RCC 7860 (cell line): Measurements from ENCODE around the gene TMEM208.

ENCODE experiments used
- DNase-seq: peaks from one replicate; pipeline ENCODE4 v3.0.0-alpha.2; 2015; ENCODE audit warnings: low spot score
- FAIRE-seq: peaks from 2 replicates; lab custom pipeline; 2012; peaks lifted over from hg19 to GRCh38; lab: Jason Lieb, UNC

The TMEM208 gene

GRCh38 chr16:67207249-67208091, 19.5 kb upstream of the TMEM208 start:
- no peak for FAIRE-seq
- DNase-seq = peak; percentile 68

GRCh38 chr16:67208154-67208896, 18.6 kb upstream of the TMEM208 start:
- no peak for FAIRE-seq
- DNase-seq = no peak

GRCh38 chr16:67209565-67209964, 17.4 kb upstream of the TMEM208 start:
- DNase-seq = no peak
- no peak for FAIRE-seq

GRCh38 chr16:67210069-67210937, 16.6 kb upstream of the TMEM208 start:
- DNase-seq = no peak
- no peak for FAIRE-seq

- FAIRE-seq (no peak), DNase-seq (no peak)
Observed at GRCh38 chr16:67211674-67212073, 15.3 kb upstream of the TMEM208 start.

- no peak for FAIRE-seq
- DNase-seq = peak; percentile 35
Observed at GRCh38 chr16:67212766-67213165, 14.2 kb upstream of the TMEM208 start.

- FAIRE-seq (no peak), DNase-seq (no peak)
Observed at GRCh38 chr16:67213197-67214019, 13.5 kb upstream of the TMEM208 start.

- DNase-seq = no peak
- no peak for FAIRE-seq
Observed at GRCh38 chr16:67215706-67216105, 11.2 kb upstream of the TMEM208 start.

- DNase-seq = no peak
Observed at GRCh38 chr16:67216612-67217490, 10.1 kb upstream of the TMEM208 start.

GRCh38 chr16:67223992-67224391, 2.9 kb upstream of the TMEM208 start:
- DNase-seq (no peak), FAIRE-seq (no peak)

More at GRCh38 chr16:67216612-67217490, 10.1 kb upstream of the TMEM208 start:
- FAIRE-seq = no peak

GRCh38 chr16:67226295-67226803, 581 bp upstream of the TMEM208 start:
- DNase-seq (no peak), FAIRE-seq (no peak)

- no peak for FAIRE-seq
- no peak for DNase-seq
Observed at GRCh38 chr16:67227567-67227921, 614 bp downstream of the TMEM208 start.

GRCh38 chr16:67228034-67228785, 1.3 kb downstream of the TMEM208 start:
- DNase-seq (no peak), FAIRE-seq (no peak)

- DNase-seq = no peak
- FAIRE-seq = no peak
Observed at GRCh38 chr16:67228905-67229304, 2.0 kb downstream of the TMEM208 start.

GRCh38 chr16:67229906-67230808, 3.2 kb downstream of the TMEM208 start:
- FAIRE-seq (no peak), DNase-seq (no peak)

- FAIRE-seq = no peak
- no peak for DNase-seq
Observed at GRCh38 chr16:67230809-67231660, 4.1 kb downstream of the TMEM208 start.
